ENCODE data around the gene WNT9B.

WNT9B gene

GRCh38 chr17:46850688-46851028 lies 725 bp upstream of the WNT9B start:
- FAIRE-seq: no peak
- no peak for DNase-seq (ENCODE audit: extremely low spot score, insufficient read length, low read depth)

GRCh38 chr17:46853896-46854444 lies 2.6 kb downstream of the WNT9B start:
- FAIRE-seq: no peak

GRCh38 chr17:46854515-46854914 lies 3.1 kb downstream of the WNT9B start:
- DNase-seq (ENCODE audit: extremely low spot score, insufficient read length, low read depth): no peak
- no peak for FAIRE-seq

More at GRCh38 chr17:46853896-46854444, 2.6 kb downstream of the WNT9B start:
- DNase-seq (ENCODE audit: extremely low spot score, insufficient read length, low read depth): no peak

- DNase-seq (ENCODE audit: extremely low spot score, insufficient read length, low read depth) (no peak), FAIRE-seq (no peak)
Observed at GRCh38 chr17:46854948-46855347, 3.6 kb downstream of the WNT9B start.

GRCh38 chr17:46857600-46857999 lies 6.2 kb downstream of the WNT9B start:
- DNase-seq (ENCODE audit: extremely low spot score, insufficient read length, low read depth) (no peak), FAIRE-seq (no peak)

- FAIRE-seq (no peak), DNase-seq (ENCODE audit: extremely low spot score, insufficient read length, low read depth) (no peak)
Observed at GRCh38 chr17:46859996-46860395, 8.6 kb downstream of the WNT9B start.

- DNase-seq (ENCODE audit: extremely low spot score, insufficient read length, low read depth) (no peak), FAIRE-seq (no peak)
Observed at GRCh38 chr17:46862949-46863348, 11.6 kb downstream of the WNT9B start.

- DNase-seq (ENCODE audit: extremely low spot score, insufficient read length, low read depth) (no peak), FAIRE-seq (no peak)
Observed at GRCh38 chr17:46863383-46864121, 12.2 kb downstream of the WNT9B start.

GRCh38 chr17:46865100-46865499 lies 13.7 kb downstream of the WNT9B start:
- DNase-seq (ENCODE audit: extremely low spot score, insufficient read length, low read depth) (no peak), FAIRE-seq (no peak)

GRCh38 chr17:46866325-46866724 lies 14.9 kb downstream of the WNT9B start:
- DNase-seq (ENCODE audit: extremely low spot score, insufficient read length, low read depth) (no peak), FAIRE-seq (no peak)

- DNase-seq (ENCODE audit: extremely low spot score, insufficient read length, low read depth) (no peak), FAIRE-seq (no peak)
Observed at GRCh38 chr17:46866747-46867146, 15.4 kb downstream of the WNT9B start.

- no peak for DNase-seq (ENCODE audit: extremely low spot score, insufficient read length, low read depth)
- FAIRE-seq: no peak
Observed at GRCh38 chr17:46868689-46869187, 17.4 kb downstream of the WNT9B start.

- no peak for DNase-seq (ENCODE audit: extremely low spot score, insufficient read length, low read depth)
- FAIRE-seq: no peak
Observed at GRCh38 chr17:46869296-46869695, 17.9 kb downstream of the WNT9B start.

- no peak for FAIRE-seq
- DNase-seq (ENCODE audit: extremely low spot score, insufficient read length, low read depth): no peak
Observed at GRCh38 chr17:46869975-46870803, 18.8 kb downstream of the WNT9B start.

- no peak for FAIRE-seq
- no peak for DNase-seq (ENCODE audit: extremely low spot score, insufficient read length, low read depth)
Observed at GRCh38 chr17:46872421-46872820, 21.0 kb downstream of the WNT9B start.

GRCh38 chr17:46873941-46874645 lies 22.7 kb downstream of the WNT9B start:
- no peak for FAIRE-seq
- no peak for DNase-seq (ENCODE audit: extremely low spot score, insufficient read length, low read depth)

- FAIRE-seq: no peak
- DNase-seq (ENCODE audit: extremely low spot score, insufficient read length, low read depth): no peak
Observed at GRCh38 chr17:46874906-46875305, 23.5 kb downstream of the WNT9B start.

GRCh38 chr17:46875849-46876352 lies 24.5 kb downstream of the WNT9B start:
- FAIRE-seq (no peak), DNase-seq (ENCODE audit: extremely low spot score, insufficient read length, low read depth) (no peak)

- peak; percentile 15 for DNase-seq (ENCODE audit: extremely low spot score, insufficient read length, low read depth)
Observed at GRCh38 chr17:46876353-46876887, 25.0 kb downstream of the WNT9B start.

GRCh38 chr17:46876926-46877325 lies 25.5 kb downstream of the WNT9B start:
- FAIRE-seq (no peak), DNase-seq (ENCODE audit: extremely low spot score, insufficient read length, low read depth) (no peak)

More at GRCh38 chr17:46876353-46876887, 25.0 kb downstream of the WNT9B start:
- FAIRE-seq: no peak

All from GM18507 (cell line).